KMS-11 (cell line): Measurements from ENCODE around the gene NOPCHAP1.
A peak's percentile ranks its signal among the peaks of the same experiment; 100 is the strongest.

ENCODE experiments used
- H2AFZ ChIP-seq: fragments of 200-600 bp; sonication (generic); 2 replicates; pipeline ENCODE4 v1.6.1; 2016; ENCODE audit warnings: antibody characterized with exemption, mixed run types, low read depth
- H3K27ac ChIP-seq: fragments of 200-600 bp; sonication (generic); 2 replicates; pipeline ENCODE4 v1.6.1; 2016; ENCODE audit warnings: mild to moderate bottlenecking, mixed run types
- H3K27me3 ChIP-seq: fragments of 200-600 bp; sonication (generic); 2 replicates; pipeline ENCODE4 v1.6.1; 2017; ENCODE audit warnings: mild to moderate bottlenecking, low read depth, mixed run types, moderate library complexity; ENCODE audit not compliant: insufficient read depth
- H3K36me3 ChIP-seq: fragments of 200-600 bp; sonication (generic); 2 replicates; pipeline ENCODE4 v1.6.1; 2017; ENCODE audit warnings: mild to moderate bottlenecking, mixed run types; ENCODE audit not compliant: insufficient read depth
- H3K4me1 ChIP-seq: fragments of 200-600 bp; sonication (generic); 2 replicates; pipeline ENCODE4 v1.6.1; 2016; ENCODE audit warnings: mild to moderate bottlenecking, low read depth, mixed run types; ENCODE audit not compliant: poor library complexity, severe bottlenecking
- H3K4me2 ChIP-seq: fragments of 200-600 bp; sonication (generic); 2 replicates; pipeline ENCODE4 v1.7.0; 2016; ENCODE audit warnings: mild to moderate bottlenecking, mixed run types
- H3K4me3 ChIP-seq: fragments of 200-600 bp; sonication (generic); IDR thresholded peaks from 2 replicates; pipeline ENCODE4 v1.6.1; 2017; ENCODE audit warnings: low read depth, low read length, mixed read lengths; ENCODE audit not compliant: insufficient read depth
- H3K79me2 ChIP-seq: fragments of 200-600 bp; sonication (generic); 2 replicates; pipeline ENCODE4 v1.6.1; 2016; ENCODE audit warnings: low read depth, mixed run types; ENCODE audit not compliant: insufficient read depth
- H3K9ac ChIP-seq: fragments of 200-600 bp; sonication (generic); 2 replicates; pipeline ENCODE4 v1.6.1; 2016; ENCODE audit warnings: mild to moderate bottlenecking, mixed run types
- H4K20me1 ChIP-seq: fragments of 200-600 bp; sonication (generic); 2 replicates; pipeline ENCODE4 v1.6.1; 2016; ENCODE audit warnings: mild to moderate bottlenecking, mixed run types; ENCODE audit not compliant: insufficient read depth
- CTCF ChIP-seq: fragments of 200-600 bp; sonication (generic); conservative IDR thresholded peaks from 2 replicates; pipeline ENCODE4 v1.6.1; 2017; ENCODE audit warnings: low read depth, mild to moderate bottlenecking, antibody characterized with exemption, low read length, moderate library complexity, mixed read lengths

The NOPCHAP1 gene, protein sequence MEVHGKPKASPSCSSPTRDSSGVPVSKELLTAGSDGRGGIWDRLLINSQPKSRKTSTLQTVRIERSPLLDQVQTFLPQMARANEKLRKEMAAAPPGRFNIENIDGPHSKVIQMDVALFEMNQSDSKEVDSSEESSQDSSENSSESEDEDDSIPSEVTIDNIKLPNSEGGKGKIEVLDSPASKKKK

GRCh38 chr12:104986022-104986941 lies at the start of gene NOPCHAP1:
Gene NOPCHAP1 (plus strand): TSS chr12:104986316. CDS start chr12:104986353, 37 bp downstream.
- Histone ChIP-seq H3K4me1 (peaks cover 9% of the 10 kb centered on the region), H3K27me3 (no peaks in the 10 kb centered on the region), H3K4me2 (peak within 1 kb of the TSS; percentile 62), H3K9ac (peak within 1 kb of the TSS; percentile 54; the same call in 1 of the 2 replicates), H3K36me3 (no peaks in the 10 kb centered on the region), H4K20me1 (no peaks in the 10 kb centered on the region), H3K79me2 (peaks cover 14% of the 10 kb centered on the region; the same call in 1 of the 2 replicates), H3K27ac (peak within 1 kb of the TSS; percentile 23; the same call in 1 of the 2 replicates), H2AFZ (peak within 1 kb of the TSS; percentile 83), H3K4me3 (no peak within 1 kb of the TSS)
- TF ChIP-seq CTCF, result no peak

GRCh38 chr12:104938371-104938770 lies 47.7 kb upstream of the NOPCHAP1 start:
- Histone ChIP-seq H3K36me3 (no peaks in the 10 kb centered on the region), H3K4me2 (no peak overlapping the region), H4K20me1 (no peaks in the 10 kb centered on the region), H3K4me3 (no peak overlapping the region), H3K27me3 (no peaks in the 10 kb centered on the region), H3K79me2 (no peaks in the 10 kb centered on the region), H2AFZ (no peak overlapping the region), H3K9ac (no peak overlapping the region), H3K4me1 (no peaks in the 10 kb centered on the region), H3K27ac (no peak overlapping the region)
- no peak for TF ChIP-seq CTCF

GRCh38 chr12:104939089-104939488 lies 47.0 kb upstream of the NOPCHAP1 start:
- Histone ChIP-seq H3K27ac (no peak overlapping the region), H3K27me3 (no peaks in the 10 kb centered on the region), H3K36me3 (no peaks in the 10 kb centered on the region), H3K4me3 (no peak overlapping the region), H3K79me2 (no peaks in the 10 kb centered on the region), H3K9ac (no peak overlapping the region), H2AFZ (no peak overlapping the region), H3K4me2 (no peak overlapping the region), H3K4me1 (no peaks in the 10 kb centered on the region), H4K20me1 (no peaks in the 10 kb centered on the region)
- TF ChIP-seq CTCF, result no peak

DNA sequence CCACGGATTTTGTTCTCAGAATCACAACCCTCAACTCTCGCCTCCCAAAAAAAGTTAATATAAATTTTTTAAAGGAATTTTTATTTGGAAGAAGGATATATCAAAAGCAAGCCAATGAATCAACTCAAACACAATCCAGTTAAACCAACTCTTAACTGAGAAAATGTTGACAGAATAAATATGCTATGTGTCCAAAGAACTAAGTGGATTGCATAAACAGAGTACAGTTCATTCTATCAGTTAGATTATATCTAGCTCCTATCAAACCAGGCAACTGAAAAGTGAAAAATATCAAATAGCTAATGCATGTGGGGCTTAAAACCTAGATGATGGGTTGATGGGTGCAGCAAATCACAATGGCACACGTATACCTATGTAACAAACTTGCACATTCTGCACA lies 44.7 kb upstream of the NOPCHAP1 start:
- Histone ChIP-seq H3K79me2 (no peaks in the 10 kb centered on the region), H3K4me3 (no peak overlapping the region), H3K36me3 (no peaks in the 10 kb centered on the region), H3K9ac (no peak overlapping the region), H3K4me2 (no peak overlapping the region), H3K27me3 (no peaks in the 10 kb centered on the region), H3K4me1 (no peaks in the 10 kb centered on the region), H2AFZ (no peak overlapping the region), H4K20me1 (no peaks in the 10 kb centered on the region), H3K27ac (no peak overlapping the region)
- no peak for TF ChIP-seq CTCF
